Testis (tissue), 2 donors: ENCODE results near the gene SALL2.

ENCODE experiments used
- CTCF ChIP-seq, 3 experiments: fragments of 450-650 bp in 2 of 3; fragments of 200-600 bp in 1 of 3; sonication (generic) in 1 of 3; IDR thresholded peaks; one replicate each; pipeline ENCODE4 v1.5.1; 2016 to 2019; ENCODE audit warnings: antibody characterized with exemption in 3 of 3, mild to moderate bottlenecking in 2 of 3, moderate library complexity in 1 of 3
- POLR2A ChIP-seq: fragments of 450-650 bp; IDR thresholded peaks from one replicate; pipeline ENCODE4 v1.6.1; 2017; ENCODE audit warnings: antibody characterized with exemption, mild to moderate bottlenecking, moderate library complexity

DNA sequence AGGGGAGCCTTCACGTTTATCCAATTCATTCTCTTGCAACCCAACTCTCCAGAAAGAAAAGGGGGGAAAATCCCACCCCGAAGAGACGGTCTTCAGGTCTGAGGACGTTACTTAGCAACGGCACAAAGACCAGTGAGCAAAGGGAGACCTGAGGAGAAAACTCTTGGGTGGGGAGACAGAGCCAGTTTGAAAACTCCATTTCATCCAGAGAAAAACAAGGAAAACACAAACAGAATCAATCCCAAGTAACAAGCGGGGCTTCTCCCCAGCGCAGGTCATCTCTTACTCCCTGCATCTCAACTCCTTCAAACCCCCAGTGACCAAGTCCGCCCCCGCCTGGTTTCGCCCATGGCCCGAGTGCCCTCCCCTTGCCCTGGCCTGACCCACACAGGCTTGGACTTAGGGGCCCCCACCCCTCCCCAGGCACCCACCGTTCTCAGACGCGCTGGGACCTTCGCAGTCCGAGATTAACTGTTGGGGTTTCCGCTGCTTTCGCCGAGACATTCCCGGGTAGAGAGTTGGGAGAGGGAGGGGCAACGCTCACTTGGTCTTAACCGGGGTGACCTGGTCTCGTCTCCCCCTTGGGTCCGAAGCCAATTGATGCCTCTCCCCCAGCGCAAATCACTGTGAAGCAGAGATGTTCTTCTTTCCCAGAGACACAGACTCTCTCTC lies 10.4 kb upstream of the SALL2 start:
- TF ChIP-seq POLR2A (no peak), CTCF (IDR thresholded peaks at IDR 0.05) (no peak)
